Neuronal stem cell (in vitro differentiated cells): Measurements from ENCODE around the gene KPNA6.
A peak's percentile ranks its signal among the peaks of the same experiment; 100 is the strongest.

Source experiments
- DNase-seq: peaks from one replicate; pipeline ENCODE4 v3.0.0-alpha.2; 2013; ENCODE audit warnings: low spot score
- H2AFZ ChIP-seq: one replicate; pipeline ENCODE4 v1.6.1; 2013; ENCODE audit warnings: mild to moderate bottlenecking, low read length, inconsistent platforms
- H2AK5ac ChIP-seq: 2 replicates; pipeline ENCODE4 v1.6.1; 2013; ENCODE audit warnings: low read depth, mild to moderate bottlenecking, inconsistent platforms, low read length, moderate library complexity, mixed read lengths
- H2BK120ac ChIP-seq: 2 replicates; pipeline ENCODE4 v1.6.1; 2013; ENCODE audit warnings: low read depth, mild to moderate bottlenecking, inconsistent platforms, low read length, moderate library complexity, mixed read lengths
- H2BK12ac ChIP-seq: one replicate; pipeline ENCODE4 v1.6.1; 2013; ENCODE audit warnings: low read length, inconsistent platforms
- H2BK15ac ChIP-seq: 2 replicates; pipeline ENCODE4 v1.6.1; 2013; ENCODE audit warnings: mild to moderate bottlenecking, low read length, inconsistent platforms, mixed read lengths
- H2BK5ac ChIP-seq: one replicate; pipeline ENCODE4 v1.6.1; 2013; ENCODE audit warnings: inconsistent platforms, mild to moderate bottlenecking, low read length, moderate library complexity
- H3K14ac ChIP-seq: one replicate; pipeline ENCODE4 v1.6.1; 2013; ENCODE audit warnings: low read length, inconsistent platforms
- H3K18ac ChIP-seq: 2 replicates; pipeline ENCODE4 v1.6.1; 2013; ENCODE audit warnings: low read length, inconsistent platforms
- H3K23ac ChIP-seq: 2 replicates; pipeline ENCODE4 v1.6.1; 2013; ENCODE audit warnings: low read depth, mild to moderate bottlenecking, mixed read lengths, low read length, inconsistent platforms; ENCODE audit not compliant: poor library complexity
- H3K27ac ChIP-seq: replicated peaks from 3 replicates; pipeline ENCODE4 v1.5.1; 2013; ENCODE audit warnings: low read length, inconsistent platforms
- H3K27me3 ChIP-seq, 3 experiments: 2 replicates each; pipeline ENCODE4 v1.6.1; 2013; ENCODE audit warnings: low read length in 3 of 3, mild to moderate bottlenecking in 2 of 3, inconsistent platforms in 1 of 3, low read depth in 1 of 3, mixed read lengths in 1 of 3, moderate library complexity in 1 of 3; ENCODE audit not compliant: control insufficient read depth in 3 of 3, insufficient read depth in 3 of 3
- H3K36me3 ChIP-seq, 2 donors: replicated peaks in 1 of 2; 2 replicates each; pipeline ENCODE4 v1.6.1; 2013; ENCODE audit warnings: low read length in 2 of 2; ENCODE audit not compliant: control insufficient read depth in 2 of 2, insufficient read depth in 2 of 2
- H3K4ac ChIP-seq: 2 replicates; pipeline ENCODE4 v1.6.1; 2013; ENCODE audit warnings: inconsistent platforms, mild to moderate bottlenecking, low read length, moderate library complexity
- H3K4me1 ChIP-seq, 2 donors: 1 replicate in 1 of 2; 2 replicates in 1 of 2; pipeline ENCODE4 v1.6.1; 2013; ENCODE audit warnings: low read length in 2 of 2, low read depth in 1 of 2; ENCODE audit not compliant: control insufficient read depth in 2 of 2, insufficient read depth in 1 of 2
- H3K4me2 ChIP-seq: one replicate; pipeline ENCODE4 v1.6.1; 2013; ENCODE audit warnings: mild to moderate bottlenecking, low read length, inconsistent platforms; ENCODE audit not compliant: insufficient read depth, poor library complexity, severe bottlenecking
- H3K4me3 ChIP-seq, 2 donors: 2 replicates each; pipeline ENCODE4 v1.5.1; 2013; ENCODE audit warnings: low read length in 2 of 2, mild to moderate bottlenecking in 2 of 2, inconsistent platforms in 1 of 2, moderate library complexity in 1 of 2
- H3K79me1 ChIP-seq: one replicate; pipeline ENCODE4 v1.6.1; 2013; ENCODE audit warnings: low read depth, mild to moderate bottlenecking, inconsistent platforms, low read length, moderate library complexity
- H3K9ac ChIP-seq: one replicate; pipeline ENCODE4 v1.6.1; 2013; ENCODE audit warnings: mild to moderate bottlenecking, low read depth, low read length, inconsistent platforms; ENCODE audit not compliant: poor library complexity
- H3K9me3 ChIP-seq, 2 donors: replicated peaks in 1 of 2; 2 replicates each; pipeline versions ENCODE3 to v1.6.1; 2013; ENCODE audit warnings: low read length in 2 of 2, mild to moderate bottlenecking in 2 of 2, inconsistent platforms in 1 of 2, low read depth in 1 of 2, mixed read lengths in 1 of 2, moderate library complexity in 1 of 2; ENCODE audit not compliant: control insufficient read depth in 2 of 2, insufficient read depth in 1 of 2
- H4K8ac ChIP-seq: one replicate; pipeline ENCODE4 v1.6.1; 2013; ENCODE audit warnings: low read depth, mild to moderate bottlenecking, inconsistent platforms, low read length, moderate library complexity
- H4K91ac ChIP-seq: one replicate; pipeline ENCODE4 v1.6.1; 2013; ENCODE audit warnings: low read length, low read depth, mild to moderate bottlenecking, inconsistent platforms; ENCODE audit not compliant: poor library complexity
- WGBS, 2 donors: extraction: QIAGEN DNeasy Blood & Tissue Kit; methylation state at CpG; one replicate each; pipeline ENCODE4 v1.1.7; 2013; ENCODE audit warnings: missing lambda C conversion rate in 2 of 2, mixed read lengths in 1 of 2; ENCODE audit not compliant: insufficient read length in 2 of 2, insufficient replicate concordance in 1 of 2; ENCODE audit errors: extremely low coverage in 2 of 2; 5-methylcytosine and 5-hydroxymethylcytosine counted together

The KPNA6 gene

DNA sequence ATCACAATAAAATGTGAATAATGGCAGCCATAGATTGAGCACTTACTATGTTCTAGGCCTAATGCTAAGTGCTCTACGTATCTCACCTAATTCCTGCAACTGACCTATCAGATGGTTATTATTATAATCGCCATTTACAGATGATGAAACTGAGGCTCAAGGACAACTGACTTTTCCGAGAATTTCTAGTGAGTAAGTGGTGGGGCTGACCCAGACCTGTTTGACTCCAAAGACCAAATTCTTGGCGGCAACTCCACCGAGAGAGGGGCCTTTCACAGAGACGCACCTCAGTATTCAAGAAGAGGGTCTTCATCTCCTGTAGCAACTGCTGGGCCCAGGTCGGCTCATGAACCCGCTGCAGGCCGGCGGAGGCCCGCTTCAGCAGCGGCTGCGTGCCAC, 113.7 kb downstream of the KPNA6 start:
- DNase-seq = no peak
- Histone ChIP-seq H3K4me2 (peak overlapping the region; percentile 66), H3K9ac (peak overlapping the region; percentile 78), H2BK12ac (no peak overlapping the region), H3K4me1 (peaks cover 10 to 15% of the 10 kb centered on the region in 2 donors), H3K4ac (no peak overlapping the region), H2BK5ac (no peak overlapping the region), H3K27ac (no peak overlapping the region), H3K36me3 (peaks cover 23 to 51% of the 10 kb centered on the region in 2 donors), H3K18ac (peak overlapping the region; percentile 69), H2BK120ac (no peak overlapping the region), H4K91ac (no peak overlapping the region), H3K14ac (no peak overlapping the region), H3K79me1 (peaks cover 2% of the 10 kb centered on the region), H3K4me3 (peak overlapping the region; percentile 84 to 97), H2BK15ac (no peak overlapping the region), H3K9me3 (no peaks in the 10 kb centered on the region), H2AK5ac (no peak overlapping the region), H2AFZ (peak overlapping the region; percentile 98), H3K23ac (peak overlapping the region; percentile 25), H3K27me3 (no peaks in the 10 kb centered on the region), H4K8ac (no peak overlapping the region)
- WGBS, 2 donors = no CpG with 5 or more reads among the region's 13 CpGs

DNA sequence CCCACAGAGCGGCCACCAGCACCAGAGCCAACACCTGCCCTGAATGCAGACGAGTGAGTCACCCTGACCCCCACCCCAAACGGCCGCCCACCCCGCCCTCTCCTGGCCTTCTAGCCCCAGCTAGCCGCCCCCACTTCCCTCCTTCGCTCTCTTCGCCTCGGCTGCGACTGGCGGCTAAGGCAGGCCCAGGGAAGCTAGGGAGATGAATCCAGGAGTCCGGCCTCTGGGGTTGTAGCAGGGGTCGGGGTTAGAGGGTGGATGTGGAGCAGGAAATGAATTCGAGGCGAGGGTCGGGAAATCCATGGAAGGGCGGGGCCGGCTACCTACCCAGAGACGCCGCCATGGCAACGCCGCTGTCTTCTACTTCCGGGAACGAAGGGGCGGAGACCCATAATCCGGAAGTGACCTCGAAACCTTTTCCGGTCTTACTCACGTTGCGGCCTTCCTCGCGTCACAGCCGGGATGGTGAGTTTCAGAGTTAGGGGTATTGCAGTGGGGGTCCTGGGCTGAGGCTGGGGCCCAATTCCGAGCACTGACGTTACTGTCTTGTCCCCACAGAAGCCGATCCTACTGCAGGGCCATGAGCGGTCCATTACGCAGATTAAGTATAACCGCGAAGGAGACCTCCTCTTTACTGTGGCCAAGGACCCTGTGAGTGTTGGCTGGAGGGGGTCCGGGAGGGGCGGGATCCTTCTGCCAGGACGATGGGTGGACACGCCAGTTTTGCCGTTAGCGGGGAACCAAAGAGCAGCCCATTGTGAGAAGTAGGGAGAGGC, 114.3 kb downstream of the KPNA6 start, which contains the start of the genes EIF3I and TMEM234:
Gene EIF3I (plus strand): TSS at position 428 of the 776 bp plus-strand sequence. CDS start 35 bp downstream, at position 463.
Gene TMEM234 (minus strand): TSS at position 374 of the 776 bp plus-strand sequence. CDS start 31 bp downstream, at position 343.
- H3K18ac ChIP-seq = peak within 1 kb of the TSS; percentile 84
- H3K4me2 ChIP-seq = peak within 1 kb of the TSS; percentile 66
- H3K36me3 ChIP-seq = peaks cover 18 to 51% of the 10 kb centered on the region in 2 donors

DNA sequence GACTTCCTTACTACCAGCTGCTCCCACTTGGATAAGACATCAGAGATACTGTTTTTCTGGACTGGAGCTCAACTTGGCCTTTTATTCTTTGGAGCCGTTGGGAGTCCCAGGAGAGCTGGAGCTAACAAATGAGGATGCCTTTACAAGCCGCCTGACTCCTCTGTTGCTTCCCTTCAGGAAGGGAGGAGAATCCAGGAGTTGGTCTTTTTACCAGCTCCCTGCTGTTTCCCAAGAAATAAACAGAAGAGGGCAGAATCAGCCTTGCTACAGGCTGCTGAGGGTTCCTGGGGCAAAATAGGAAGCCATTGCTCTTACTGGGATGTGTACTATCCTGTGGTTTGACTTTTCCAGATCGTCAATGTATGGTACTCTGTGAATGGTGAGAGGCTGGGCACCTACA, 115.8 kb downstream of the KPNA6 start:
- H3K36me3 ChIP-seq = peaks cover 30 to 58% of the 10 kb centered on the region in 2 donors
- peaks cover 10 to 15% of the 10 kb centered on the region in 2 donors for H3K4me1 ChIP-seq
- H3K18ac ChIP-seq = no peak overlapping the region
- H3K4me3 ChIP-seq = peak overlapping the region in 1 of 2 donors; percentile 28
- H2BK120ac ChIP-seq = no peak overlapping the region
- H3K9ac ChIP-seq = no peak overlapping the region
- H2AFZ ChIP-seq = no peak overlapping the region
- no peaks in the 10 kb centered on the region for H3K27me3 ChIP-seq
- no peak overlapping the region for H2BK5ac ChIP-seq
- no peak overlapping the region for H2AK5ac ChIP-seq
- no peak overlapping the region for H4K91ac ChIP-seq
- H3K23ac ChIP-seq = no peak overlapping the region
- H3K4ac ChIP-seq = no peak overlapping the region
- DNase-seq = no peak
- no peak overlapping the region for H4K8ac ChIP-seq
- no peak overlapping the region for H3K27ac ChIP-seq
- H3K79me1 ChIP-seq = peaks cover 2% of the 10 kb centered on the region
- no peak overlapping the region for H2BK12ac ChIP-seq
- WGBS, 2 donors = no CpG with 5 or more reads among the region's 3 CpGs
- H2BK15ac ChIP-seq = no peak overlapping the region
- H3K4me2 ChIP-seq = no peak overlapping the region
- no peaks in the 10 kb centered on the region for H3K9me3 ChIP-seq
- H3K14ac ChIP-seq = no peak overlapping the region

More for the DNA sequence above, 114.3 kb downstream of the KPNA6 start, which contains the start of the genes EIF3I and TMEM234:
- DNase-seq = peak; percentile 90
- Histone ChIP-seq H3K14ac (no peak within 1 kb of the TSS), H2BK120ac (no peak within 1 kb of the TSS), H2BK12ac (no peak within 1 kb of the TSS), H3K23ac (peak within 1 kb of the TSS; percentile 25), H4K91ac (no peak within 1 kb of the TSS), H3K79me1 (peaks cover 2% of the 10 kb centered on the region), H3K9me3 (no peaks in the 10 kb centered on the region), H3K4me3 (peak within 1 kb of the TSS; percentile 84 to 97), H2BK15ac (no peak within 1 kb of the TSS), H2BK5ac (no peak within 1 kb of the TSS), H3K4ac (no peak within 1 kb of the TSS), H3K9ac (peak within 1 kb of the TSS; percentile 78), H3K4me1 (peaks cover 10 to 15% of the 10 kb centered on the region in 2 donors), H4K8ac (no peak within 1 kb of the TSS), H3K27me3 (no peaks in the 10 kb centered on the region), H2AK5ac (no peak within 1 kb of the TSS), H3K27ac (peak within 1 kb of the TSS; percentile 78), H2AFZ (peak within 1 kb of the TSS; percentile 98)
- WGBS, 2 donors = no CpG with 5 or more reads among the region's 46 CpGs

DNA sequence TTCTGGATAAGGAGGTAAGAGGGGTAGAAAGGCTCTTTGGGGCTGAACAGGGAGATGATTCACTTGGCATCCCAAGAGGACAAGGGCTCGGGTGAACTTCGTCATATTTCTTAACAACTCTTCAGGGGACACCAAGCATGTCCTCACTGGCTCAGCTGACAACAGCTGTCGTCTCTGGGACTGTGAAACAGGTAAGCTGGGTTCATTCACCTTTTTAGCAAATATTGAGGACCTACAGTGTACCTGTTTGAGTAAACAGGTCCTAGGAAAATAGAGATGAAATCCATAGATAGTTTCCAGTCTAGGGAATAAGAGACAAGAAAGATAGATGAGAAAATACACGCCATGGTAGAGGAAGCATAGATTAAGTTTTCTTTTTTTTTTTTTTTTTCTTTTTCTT, 116.4 kb downstream of the KPNA6 start:
- H2BK120ac ChIP-seq = no peak overlapping the region
- no peak overlapping the region for H3K9ac ChIP-seq
- no peaks in the 10 kb centered on the region for H3K27me3 ChIP-seq
- no CpG with 5 or more reads among the region's 4 CpGs for WGBS, 2 donors
- peaks cover 2% of the 10 kb centered on the region for H3K79me1 ChIP-seq
- no peak overlapping the region for H4K91ac ChIP-seq
- peaks cover 35 to 63% of the 10 kb centered on the region in 2 donors for H3K36me3 ChIP-seq
- no peak overlapping the region for H3K23ac ChIP-seq
- H2AK5ac ChIP-seq = no peak overlapping the region
- H4K8ac ChIP-seq = no peak overlapping the region
- DNase-seq = no peak
- no peak overlapping the region for H2BK12ac ChIP-seq
- H3K4me3 ChIP-seq = no peak overlapping the region
- no peak overlapping the region for H2BK5ac ChIP-seq
- no peak overlapping the region for H2AFZ ChIP-seq
- H3K4ac ChIP-seq = no peak overlapping the region
- no peak overlapping the region for H3K4me2 ChIP-seq
- no peak overlapping the region for H3K14ac ChIP-seq
- H3K27ac ChIP-seq = no peak overlapping the region
- no peaks in the 10 kb centered on the region for H3K9me3 ChIP-seq
- H3K4me1 ChIP-seq = peaks cover 10 to 15% of the 10 kb centered on the region in 2 donors
- no peak overlapping the region for H3K18ac ChIP-seq
- H2BK15ac ChIP-seq = no peak overlapping the region
